ENCODE data around the gene NKAIN1.

- TF ChIP-seq CTCF (IDR thresholded peaks at IDR 0.05) (no peak), POLR2A (IDR thresholded peaks at IDR 0.05) (no peak)
Observed at GRCh38 chr1:31166462-31166861, 73.2 kb downstream of the NKAIN1 start.
